Adrenal gland (tissue), 5 donors: ENCODE measurements around the gene PLEKHA6.

ENCODE experiments used
- CTCF ChIP-seq, 6 experiments: fragments of 450-650 bp in 4 of 6; fragments of 200-600 bp in 2 of 6; sonication (generic) in 1 of 6; IDR thresholded peaks; 1 replicate in 5 of 6; 2 replicates in 1 of 6; pipeline versions ENCODE4 v1.5.1 to v1.8.0; 2016 to 2021; ENCODE audit warnings: antibody characterized with exemption in 6 of 6, mild to moderate bottlenecking in 2 of 6, moderate library complexity in 1 of 6
- POLR2A ChIP-seq, 2 donors: fragments of 450-650 bp; IDR thresholded peaks; one replicate each; pipeline ENCODE4 v1.6.1; 2017; ENCODE audit warnings: antibody characterized with exemption in 2 of 2, mild to moderate bottlenecking in 2 of 2, moderate library complexity in 1 of 2
- donor health status: DM: no; HTN: no; CAD: no.

GRCh38 chr1:204172404-204173029 is 187.2 kb downstream of the PLEKHA6 start:
- TF ChIP-seq CTCF (IDR thresholded peaks at IDR 0.05) (no peak), POLR2A (IDR thresholded peaks at IDR 0.05) (no peak)
